ENCODE data around the gene NRXN3.

The NRXN3 gene

GRCh38 chr14:79298373-79298772 is 1128.2 kb downstream of the NRXN3 start:
- ChIA-PET POLR2A (no interaction called here), CTCF (no interaction called here)
- TF ChIP-seq ZSCAN16 (tag by site-specific recombination; IDR thresholded peaks at IDR 0.05) (no peak), ZBTB26 (tag by site-specific recombination; optimal IDR thresholded peaks at IDR 0.05) (no peak)
- no peak overlapping the region for H3K27ac ChIP-seq (ENCODE audit: extremely low read depth, low read depth, low read length)
- no peak overlapping the region for H3K4me3 ChIP-seq (ENCODE audit: low read depth, low read length)
- no peaks in the 10 kb centered on the region for H3K9me3 ChIP-seq (ENCODE audit: control insufficient read depth, insufficient read depth, low read depth, low read length)
- H3K36me3 ChIP-seq (ENCODE audit: control insufficient read depth in 2 of 2, insufficient read depth in 1 of 2, low read length in 2 of 2), result no peaks in the 10 kb centered on the region; a peak in 1 of 3 replicates
- H3K4me1 ChIP-seq (ENCODE audit: control insufficient read depth, insufficient read depth, low read length), result peaks cover 5% of the 10 kb centered on the region

- H3K4me3 ChIP-seq (ENCODE audit: low read depth, low read length), result no peak overlapping the region
- CTCF ChIA-PET, result interaction anchor here (0.9 kb wide), 1 partner anchor 9 kb away, joined by 3 read pairs; no protein-coding TSS in a partner anchor
- no peak for TF ChIP-seq ZNF37A (tag by site-specific recombination; IDR thresholded peaks at IDR 0.05)
- TF ChIP-seq ZNF211 (tag by site-specific recombination; IDR thresholded peaks at IDR 0.05; ENCODE audit: low read depth), result no peak
- no peak for TF ChIP-seq GLI4 (tag by site-specific recombination; IDR thresholded peaks at IDR 0.05)
- TF ChIP-seq GLIS1 (tag by site-specific recombination; IDR thresholded peaks at IDR 0.05), result no peak
- no peak for TF ChIP-seq ZNF416 (tag by site-specific recombination; IDR thresholded peaks at IDR 0.05)
- no peak for TF ChIP-seq ZNF707 (tag by site-specific recombination; IDR thresholded peaks at IDR 0.05)
- H3K36me3 ChIP-seq (ENCODE audit: control insufficient read depth in 2 of 2, insufficient read depth in 1 of 2, low read length in 2 of 2), result no peaks in the 10 kb centered on the region; a peak in 1 of 3 replicates
- POLR2A ChIA-PET, result no interaction called here
- no peaks in the 10 kb centered on the region for H3K9me3 ChIP-seq (ENCODE audit: control insufficient read depth, insufficient read depth, low read depth, low read length)
- no peak overlapping the region for H3K27ac ChIP-seq (ENCODE audit: extremely low read depth, low read depth, low read length)
- peaks cover 3% of the 10 kb centered on the region for H3K4me1 ChIP-seq (ENCODE audit: control insufficient read depth, insufficient read depth, low read length)
These were observed 1129.0 kb downstream of the NRXN3 start for GRCh38 chr14:79299162-79299561.

GRCh38 chr14:79304279-79304678 is 1134.1 kb downstream of the NRXN3 start:
- no peak overlapping the region for H3K27ac ChIP-seq (ENCODE audit: extremely low read depth, low read depth, low read length)
- ChIA-PET CTCF (no interaction called here), POLR2A (no interaction called here)
- H3K9me3 ChIP-seq (ENCODE audit: control insufficient read depth, insufficient read depth, low read depth, low read length), result no peaks in the 10 kb centered on the region
- no peaks in the 10 kb centered on the region for H3K36me3 ChIP-seq (ENCODE audit: control insufficient read depth in 2 of 2, insufficient read depth in 1 of 2, low read length in 2 of 2)
- H3K4me3 ChIP-seq (ENCODE audit: low read depth, low read length), result no peak overlapping the region
- TF ChIP-seq ZNF19 (tag by site-specific recombination; IDR thresholded peaks at IDR 0.05; ENCODE audit: low read depth), result no peak
- peak; percentile 97 for TF ChIP-seq ZNF549 (tag by site-specific recombination; IDR thresholded peaks at IDR 0.05)
- 0 out of 2 replicates have a peak, but pooled peaks cover 2% of the 10 kb centered on the region for H3K4me1 ChIP-seq (ENCODE audit: control insufficient read depth, insufficient read depth, low read length)

GRCh38 chr14:79306546-79306945 is 1136.4 kb downstream of the NRXN3 start:
- no peak overlapping the region for H3K4me3 ChIP-seq (ENCODE audit: low read depth, low read length)
- H3K9me3 ChIP-seq (ENCODE audit: control insufficient read depth, insufficient read depth, low read depth, low read length), result no peaks in the 10 kb centered on the region
- TF ChIP-seq ZNF548 (tag by site-specific recombination; IDR thresholded peaks at IDR 0.05), result no peak
- no peak for TF ChIP-seq PRDM10 (tag by site-specific recombination; IDR thresholded peaks at IDR 0.05)
- TF ChIP-seq OVOL3 (tag by site-specific recombination; IDR thresholded peaks at IDR 0.05), result no peak
- ChIA-PET POLR2A (no interaction called here), CTCF (no interaction called here)
- H3K27ac ChIP-seq (ENCODE audit: extremely low read depth, low read depth, low read length), result no peak overlapping the region
- no peaks in the 10 kb centered on the region for H3K36me3 ChIP-seq (ENCODE audit: control insufficient read depth in 2 of 2, insufficient read depth in 1 of 2, low read length in 2 of 2)
- 0 out of 2 replicates have a peak, but pooled peaks cover 2% of the 10 kb centered on the region for H3K4me1 ChIP-seq (ENCODE audit: control insufficient read depth, insufficient read depth, low read length)
